ENCODE measurements around the gene SIK2.

The SIK2 gene

GRCh38 chr11:111575740-111576139, 26.5 kb upstream of the SIK2 start:
- no peak for DNase-seq
- in situ Hi-C loops (cut with HindIII; ENCODE audit: low pct_ligation_motif_present, low pct_unique_long_range_greater_than_20kb, low sequenced_read_pairs): no loop called here

GRCh38 chr11:111577821-111578220, 24.4 kb upstream of the SIK2 start:
- in situ Hi-C loops (cut with HindIII; ENCODE audit: low pct_ligation_motif_present, low pct_unique_long_range_greater_than_20kb, low sequenced_read_pairs): no loop called here
- DNase-seq: no peak

DNA sequence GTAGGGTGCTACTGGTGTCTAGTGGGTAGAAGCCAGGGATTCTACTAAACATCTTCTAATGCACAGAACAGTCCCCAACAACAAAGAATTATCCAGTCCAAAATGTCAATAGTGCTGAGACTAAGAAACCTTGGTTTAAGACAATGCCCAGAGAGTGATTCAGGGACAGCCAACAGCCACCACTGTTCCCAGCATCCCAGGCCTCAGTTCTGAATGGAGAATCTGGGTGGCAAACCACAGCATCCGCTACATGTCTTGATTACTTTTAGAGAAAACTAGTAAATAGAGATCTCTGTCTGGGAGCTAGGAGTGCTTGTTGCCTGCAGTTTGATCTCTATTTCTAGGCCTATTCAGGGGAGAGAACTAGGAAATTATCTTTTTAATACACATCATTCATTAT, 20.9 kb upstream of the SIK2 start:
- no peak for DNase-seq
- in situ Hi-C loops (cut with HindIII; ENCODE audit: low pct_ligation_motif_present, low pct_unique_long_range_greater_than_20kb, low sequenced_read_pairs): no loop called here

DNA sequence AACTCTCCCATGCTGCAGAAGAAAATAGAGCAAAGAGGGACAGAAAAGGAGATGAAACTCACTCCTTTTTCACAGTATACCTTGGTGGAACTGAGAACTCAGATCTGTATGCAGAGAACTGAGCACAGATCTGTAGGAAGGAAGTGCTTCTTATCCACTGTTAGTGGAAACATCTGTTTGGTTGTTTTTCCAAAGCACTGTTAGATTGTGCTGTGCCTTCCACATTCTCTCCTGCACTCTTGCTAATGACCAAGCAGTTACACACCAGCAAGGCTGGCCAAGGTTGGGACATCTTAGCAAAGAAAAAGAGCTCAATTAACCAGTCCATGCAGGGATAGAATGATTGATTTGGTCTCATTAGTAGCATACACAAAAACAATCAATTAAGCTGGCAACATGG, 20.1 kb upstream of the SIK2 start:
- in situ Hi-C loops (cut with HindIII; ENCODE audit: low pct_ligation_motif_present, low pct_unique_long_range_greater_than_20kb, low sequenced_read_pairs): no loop called here
- no peak for DNase-seq

- no peak for DNase-seq
- in situ Hi-C loops (cut with HindIII; ENCODE audit: low pct_ligation_motif_present, low pct_unique_long_range_greater_than_20kb, low sequenced_read_pairs): no loop called here
Measured at GRCh38 chr11:111582881-111583280, 19.4 kb upstream of the SIK2 start.

DNA sequence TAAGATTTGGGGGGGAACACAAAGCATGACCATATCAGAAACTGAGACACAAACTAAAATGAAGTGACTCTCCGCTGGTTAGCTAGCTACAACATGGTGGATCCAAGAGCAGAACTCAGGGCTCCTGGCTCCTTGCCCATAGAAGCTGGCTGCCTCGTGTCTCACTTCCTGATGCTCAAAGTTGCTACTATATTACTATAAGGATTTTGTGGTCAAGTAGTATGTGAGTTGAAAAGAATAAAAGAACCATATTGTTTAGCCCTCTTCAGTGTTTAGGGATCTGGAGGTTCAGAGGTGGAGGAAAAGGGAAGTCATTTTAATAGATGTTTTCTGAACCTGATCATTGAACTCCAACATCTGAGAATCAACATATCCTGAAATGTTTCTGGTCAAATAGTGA, 16.9 kb upstream of the SIK2 start:
- in situ Hi-C loops (cut with HindIII; ENCODE audit: low pct_ligation_motif_present, low pct_unique_long_range_greater_than_20kb, low sequenced_read_pairs): no loop called here
- DNase-seq: no peak

DNA sequence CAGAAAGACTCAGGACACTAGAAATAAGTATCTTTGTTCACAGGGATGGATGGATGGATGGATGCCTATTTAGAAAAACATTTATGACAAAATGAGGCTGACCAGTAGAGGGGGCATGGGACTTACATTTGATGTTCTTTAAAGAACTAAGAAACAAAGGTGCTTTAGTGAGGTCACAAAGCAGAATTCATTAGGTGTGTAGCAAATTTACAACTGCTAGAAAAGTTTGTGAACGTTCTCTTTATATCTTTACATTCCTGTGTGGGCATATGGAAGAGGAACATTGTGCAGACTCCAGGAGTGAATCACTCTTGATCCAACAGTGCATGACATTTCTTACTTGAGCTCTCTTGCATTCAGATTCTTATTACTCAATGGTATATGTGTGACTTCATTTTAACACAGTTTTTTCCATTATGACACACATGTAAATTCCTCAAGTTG, 15.8 kb upstream of the SIK2 start:
- in situ Hi-C loops (cut with HindIII; ENCODE audit: low pct_ligation_motif_present, low pct_unique_long_range_greater_than_20kb, low sequenced_read_pairs): no loop called here
- peak; percentile 47 for DNase-seq

GRCh38 chr11:111589114-111589513, 13.1 kb upstream of the SIK2 start:
- in situ Hi-C loops (cut with HindIII; ENCODE audit: low pct_ligation_motif_present, low pct_unique_long_range_greater_than_20kb, low sequenced_read_pairs): no loop called here
- no peak for DNase-seq

- DNase-seq: no peak
- in situ Hi-C loops (cut with HindIII; ENCODE audit: low pct_ligation_motif_present, low pct_unique_long_range_greater_than_20kb, low sequenced_read_pairs): no loop called here
Measured at GRCh38 chr11:111589886-111590499, 12.3 kb upstream of the SIK2 start.

DNA sequence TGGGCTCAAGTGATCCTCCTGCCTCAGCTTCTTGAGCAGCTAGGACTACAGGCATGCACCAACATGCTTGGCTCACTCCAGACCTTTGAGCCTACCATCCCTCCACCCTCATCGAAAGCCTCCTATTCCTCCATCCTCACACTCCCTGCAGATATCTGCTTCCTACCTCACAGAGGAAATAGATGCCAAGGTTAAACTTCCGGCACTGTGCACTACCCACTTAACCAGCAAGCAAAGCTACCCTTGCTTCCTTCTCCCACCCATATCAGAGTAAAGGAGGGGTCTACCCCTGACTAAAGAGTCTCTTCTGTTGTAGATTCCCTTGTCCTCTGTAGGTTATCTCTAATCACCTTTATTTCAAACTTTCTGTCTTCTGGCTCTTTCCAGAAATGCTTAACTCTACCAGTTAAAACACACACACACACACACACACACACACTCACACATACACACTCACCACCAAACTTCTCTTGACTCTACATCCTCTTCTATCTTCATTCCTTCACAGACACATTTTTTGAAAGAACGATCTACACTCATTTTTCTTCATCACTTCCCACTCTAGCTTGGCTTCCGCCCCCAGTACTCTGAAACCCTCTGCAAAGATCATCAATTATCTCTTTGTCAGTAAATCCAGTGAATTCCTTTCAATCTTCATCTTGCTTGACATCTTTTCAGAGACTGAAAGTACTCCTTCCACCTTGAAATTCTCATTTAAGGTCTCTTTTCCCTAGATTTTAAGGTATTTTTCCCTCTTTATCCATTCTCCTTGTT, 10.9 kb upstream of the SIK2 start:
- DNase-seq: no peak
- in situ Hi-C loops (cut with HindIII; ENCODE audit: low pct_ligation_motif_present, low pct_unique_long_range_greater_than_20kb, low sequenced_read_pairs): no loop called here

GRCh38 chr11:111592491-111592890, 9.8 kb upstream of the SIK2 start:
- in situ Hi-C loops (cut with HindIII; ENCODE audit: low pct_ligation_motif_present, low pct_unique_long_range_greater_than_20kb, low sequenced_read_pairs): no loop called here
- no peak for DNase-seq

DNA sequence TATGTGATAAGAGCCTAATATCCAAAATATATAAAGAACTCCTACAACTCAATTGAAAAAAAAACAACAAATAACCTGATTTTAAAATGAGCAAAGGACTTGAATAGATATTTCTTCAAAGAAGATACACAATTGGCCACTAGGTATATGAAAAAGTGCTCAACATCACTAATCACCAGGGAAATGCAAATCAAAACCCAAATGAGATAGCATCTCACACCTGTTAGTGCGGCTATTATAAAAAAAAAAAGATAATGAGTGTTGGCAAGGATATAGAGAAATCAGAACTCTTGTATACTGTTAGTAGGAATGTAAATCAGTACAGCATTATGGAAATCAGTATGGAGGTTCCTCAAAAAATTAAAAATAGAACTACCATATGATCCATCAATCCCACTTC, 5.9 kb upstream of the SIK2 start:
- no peak for DNase-seq
- in situ Hi-C loops (cut with HindIII; ENCODE audit: low pct_ligation_motif_present, low pct_unique_long_range_greater_than_20kb, low sequenced_read_pairs): no loop called here

DNA sequence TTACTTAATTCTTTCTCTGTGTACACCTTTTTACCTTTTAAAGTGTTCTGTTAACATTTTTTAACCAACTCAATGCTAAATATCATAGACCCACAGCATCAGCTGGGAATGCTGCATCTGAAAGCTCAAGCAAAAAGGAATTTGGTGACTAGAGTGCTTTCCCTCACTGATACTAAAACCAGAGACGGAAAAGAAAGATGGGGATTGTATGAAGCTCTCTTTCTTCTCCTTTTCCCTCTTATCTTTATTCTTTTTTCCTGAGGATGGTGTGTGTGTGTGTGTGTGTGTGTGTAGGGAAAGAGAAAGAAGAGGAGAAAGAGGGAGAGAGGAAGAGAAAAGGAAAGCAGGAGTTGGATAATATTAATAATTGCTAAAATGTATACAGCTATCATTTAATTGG, 4.1 kb upstream of the SIK2 start:
- in situ Hi-C loops (cut with HindIII; ENCODE audit: low pct_ligation_motif_present, low pct_unique_long_range_greater_than_20kb, low sequenced_read_pairs): no loop called here

DNA sequence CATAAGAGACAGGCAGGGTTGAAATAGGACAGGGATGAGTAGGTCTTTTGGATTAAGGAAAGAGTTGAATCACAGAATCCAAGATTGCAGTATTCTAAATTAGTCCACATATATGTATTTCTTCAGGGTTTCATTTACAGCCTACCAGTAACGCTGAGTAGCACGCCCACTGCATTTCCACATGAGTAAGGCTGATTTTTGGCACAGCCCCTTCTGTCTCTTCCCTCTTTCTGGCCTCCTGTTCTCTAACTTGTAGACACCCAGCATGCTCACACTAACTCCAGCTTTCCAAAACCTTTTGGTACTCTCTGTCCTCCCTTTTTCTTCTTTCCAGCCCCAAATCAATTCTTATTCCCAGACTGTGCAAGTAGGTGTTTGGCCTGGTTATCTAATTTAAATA, 3.7 kb upstream of the SIK2 start:
- no peak for DNase-seq
- in situ Hi-C loops (cut with HindIII; ENCODE audit: low pct_ligation_motif_present, low pct_unique_long_range_greater_than_20kb, low sequenced_read_pairs): no loop called here

More for the DNA sequence above, 4.1 kb upstream of the SIK2 start:
- DNase-seq: no peak

GRCh38 chr11:111601636-111601978, 642 bp upstream of the SIK2 start:
- in situ Hi-C loops (cut with HindIII; ENCODE audit: low pct_ligation_motif_present, low pct_unique_long_range_greater_than_20kb, low sequenced_read_pairs): no loop called here

DNA sequence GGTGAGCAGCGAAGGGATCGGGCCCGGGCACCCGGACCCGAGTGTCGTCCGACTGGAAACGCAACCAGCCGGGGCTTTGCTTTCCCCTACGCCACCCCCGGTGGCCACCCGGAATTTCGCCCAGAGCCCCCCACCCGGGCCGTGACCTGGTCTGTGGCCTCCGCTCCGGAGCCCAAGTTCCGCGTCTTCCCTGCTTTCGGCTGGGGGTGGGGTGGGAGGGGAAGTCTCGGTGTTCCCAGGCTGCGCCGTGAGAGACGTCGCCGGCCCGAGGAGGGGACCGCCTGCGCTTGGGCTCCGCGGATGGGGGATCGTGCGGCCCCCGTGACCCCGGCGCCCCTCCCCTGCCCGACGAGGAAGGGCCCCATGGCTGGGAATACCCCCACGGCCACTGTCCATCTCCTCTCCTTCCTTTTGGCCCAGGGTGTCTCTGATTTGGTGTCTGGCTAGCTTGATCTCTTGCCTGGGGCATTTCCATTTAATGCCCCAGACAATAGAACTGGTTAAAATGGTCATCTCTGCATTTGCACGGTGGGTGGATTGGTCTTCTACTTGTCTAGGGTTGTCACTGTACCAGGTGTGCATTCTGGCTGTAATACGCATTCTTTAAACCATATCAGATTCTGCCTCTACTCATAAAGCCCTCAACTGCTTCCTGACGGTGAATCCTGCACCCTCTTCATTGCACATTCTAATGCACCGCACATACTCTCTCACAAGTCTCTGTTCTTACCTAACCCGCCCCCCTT, 789 bp downstream of the SIK2 start:
- DNase-seq: peak; percentile 33
- in situ Hi-C loops (cut with HindIII; ENCODE audit: low pct_ligation_motif_present, low pct_unique_long_range_greater_than_20kb, low sequenced_read_pairs): no loop called here

More at GRCh38 chr11:111601636-111601978, 642 bp upstream of the SIK2 start:
- no peak for DNase-seq

GRCh38 chr11:111603611-111604130, 1.4 kb downstream of the SIK2 start:
- no peak for DNase-seq
- in situ Hi-C loops (cut with HindIII; ENCODE audit: low pct_ligation_motif_present, low pct_unique_long_range_greater_than_20kb, low sequenced_read_pairs): no loop called here

- in situ Hi-C loops (cut with HindIII; ENCODE audit: low pct_ligation_motif_present, low pct_unique_long_range_greater_than_20kb, low sequenced_read_pairs): no loop called here
- DNase-seq: peak; percentile 65
Measured at GRCh38 chr11:111604392-111605009, 2.3 kb downstream of the SIK2 start.

GRCh38 chr11:111605681-111606080, 3.4 kb downstream of the SIK2 start:
- DNase-seq: no peak
- in situ Hi-C loops (cut with HindIII; ENCODE audit: low pct_ligation_motif_present, low pct_unique_long_range_greater_than_20kb, low sequenced_read_pairs): no loop called here
